Chondrocyte (in vitro differentiated cells): ENCODE results near the gene STIM2. TPM values are rescaled to one million over a fixed set of nuclear protein-coding genes. Genes with fewer than 3 reads are reported as not detected.

Source experiments
- DNase-seq: peaks from one replicate; pipeline ENCODE4 v3.0.0; 2021; ENCODE audit warnings: mixed read lengths, low spot score
- H3K27ac Mint-ChIP-seq: one replicate; pipeline ENCODE4 v1.8.0; 2021; ENCODE audit warnings: mild to moderate bottlenecking, moderate library complexity, mixed read lengths; ENCODE audit not compliant: unreplicated experiment
- H3K27me3 Mint-ChIP-seq: 2 replicates; pipeline ENCODE4 v1.8.0; 2021; ENCODE audit warnings: low read depth, mixed read lengths
- H3K36me3 Mint-ChIP-seq: 2 replicates; pipeline ENCODE4 v1.8.0; 2021; ENCODE audit warnings: low read depth, mixed read lengths
- H3K4me1 Mint-ChIP-seq: 2 replicates; pipeline ENCODE4 v1.8.0; 2021; ENCODE audit warnings: low read depth, mild to moderate bottlenecking, mixed read lengths
- H3K4me3 Mint-ChIP-seq: one replicate; pipeline ENCODE4 v1.8.0; 2021; ENCODE audit warnings: mild to moderate bottlenecking, moderate library complexity, mixed read lengths; ENCODE audit not compliant: unreplicated experiment
- H3K9me3 Mint-ChIP-seq: 2 replicates; pipeline ENCODE4 v1.8.0; 2021; ENCODE audit warnings: low read depth, mixed read lengths
- total RNA-seq: library from RNA; stranded (reverse); gene quantifications from 3 replicates; pipeline ENCODE4 v1.2.1, GENCODE V29; 2021
- TF ChIP-seq, protein P1 (sequence below): fragments of 200-600 bp; sonication (generic); IDR thresholded peaks from 2 replicates; pipeline ENCODE4 v1.5.0; 2021; ENCODE audit warnings: antibody characterized with exemption, mild to moderate bottlenecking, moderate library complexity

Gene STIM2
- total RNA-seq, 1 donor from 2014 or later, result 13.5 TPM

DNA sequence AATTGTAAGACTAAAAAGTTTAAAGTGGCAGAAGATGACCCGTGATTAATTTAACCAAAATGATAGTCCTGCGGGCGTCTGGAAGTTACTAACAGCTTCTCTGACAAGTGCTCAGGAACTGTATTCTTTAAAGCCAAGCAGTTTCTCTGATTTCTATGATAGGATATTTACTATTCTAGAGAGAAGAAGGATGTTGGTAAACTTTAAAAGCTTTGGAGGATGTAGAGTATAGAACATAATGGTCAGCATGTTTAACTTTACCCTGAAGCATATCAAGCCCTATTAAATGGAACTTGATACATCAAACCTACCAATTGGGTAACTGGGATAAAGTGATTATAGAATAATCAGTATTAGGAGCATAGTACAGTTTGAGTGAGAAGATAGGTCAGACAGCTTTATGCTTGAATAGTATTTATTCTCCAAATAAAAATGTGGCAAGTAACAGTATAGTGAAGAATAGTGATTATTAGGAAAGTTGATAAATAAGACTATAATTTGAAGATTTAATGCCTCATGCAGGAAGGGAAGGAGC lies 1.8 kb downstream of the STIM2 start:
- TF ChIP-seq, protein P1, sequence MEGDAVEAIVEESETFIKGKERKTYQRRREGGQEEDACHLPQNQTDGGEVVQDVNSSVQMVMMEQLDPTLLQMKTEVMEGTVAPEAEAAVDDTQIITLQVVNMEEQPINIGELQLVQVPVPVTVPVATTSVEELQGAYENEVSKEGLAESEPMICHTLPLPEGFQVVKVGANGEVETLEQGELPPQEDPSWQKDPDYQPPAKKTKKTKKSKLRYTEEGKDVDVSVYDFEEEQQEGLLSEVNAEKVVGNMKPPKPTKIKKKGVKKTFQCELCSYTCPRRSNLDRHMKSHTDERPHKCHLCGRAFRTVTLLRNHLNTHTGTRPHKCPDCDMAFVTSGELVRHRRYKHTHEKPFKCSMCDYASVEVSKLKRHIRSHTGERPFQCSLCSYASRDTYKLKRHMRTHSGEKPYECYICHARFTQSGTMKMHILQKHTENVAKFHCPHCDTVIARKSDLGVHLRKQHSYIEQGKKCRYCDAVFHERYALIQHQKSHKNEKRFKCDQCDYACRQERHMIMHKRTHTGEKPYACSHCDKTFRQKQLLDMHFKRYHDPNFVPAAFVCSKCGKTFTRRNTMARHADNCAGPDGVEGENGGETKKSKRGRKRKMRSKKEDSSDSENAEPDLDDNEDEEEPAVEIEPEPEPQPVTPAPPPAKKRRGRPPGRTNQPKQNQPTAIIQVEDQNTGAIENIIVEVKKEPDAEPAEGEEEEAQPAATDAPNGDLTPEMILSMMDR, result no peak
- H3K4me3 Mint-ChIP-seq, result peak overlapping the region; percentile 98
- no peak for DNase-seq
- no peaks in the 10 kb centered on the region for H3K36me3 Mint-ChIP-seq
- no peak overlapping the region for H3K27ac Mint-ChIP-seq
- H3K9me3 Mint-ChIP-seq, result no peaks in the 10 kb centered on the region
- no peaks in the 10 kb centered on the region for H3K27me3 Mint-ChIP-seq
- H3K4me1 Mint-ChIP-seq, result peaks cover 35% of the 10 kb centered on the region

DNA sequence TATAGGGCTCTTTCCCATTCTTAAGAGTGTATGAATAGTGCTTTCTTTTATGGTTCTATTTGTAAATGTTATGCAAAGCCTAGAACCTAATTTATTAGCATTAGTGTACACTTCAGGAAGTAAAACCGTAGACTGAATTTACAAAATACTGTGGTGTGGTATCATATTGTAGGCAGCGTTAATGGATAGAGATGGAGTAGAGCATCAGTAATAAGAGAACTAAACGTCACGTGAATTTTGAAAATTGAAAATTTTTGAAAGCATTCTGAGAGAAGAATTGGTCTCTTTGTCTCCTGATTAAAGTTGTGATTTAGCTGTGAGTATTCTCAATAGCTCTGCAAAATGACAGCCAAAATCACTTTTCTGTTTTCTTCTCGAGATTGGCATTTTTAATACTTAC lies 2.9 kb downstream of the STIM2 start:
- TF ChIP-seq, protein P1, result no peak
- no peak overlapping the region for H3K27ac Mint-ChIP-seq
- DNase-seq, result no peak
- H3K36me3 Mint-ChIP-seq, result no peaks in the 10 kb centered on the region
- H3K4me3 Mint-ChIP-seq, result no peak overlapping the region
- H3K9me3 Mint-ChIP-seq, result no peaks in the 10 kb centered on the region
- peaks cover 29% of the 10 kb centered on the region for H3K4me1 Mint-ChIP-seq
- H3K27me3 Mint-ChIP-seq, result no peaks in the 10 kb centered on the region

DNA sequence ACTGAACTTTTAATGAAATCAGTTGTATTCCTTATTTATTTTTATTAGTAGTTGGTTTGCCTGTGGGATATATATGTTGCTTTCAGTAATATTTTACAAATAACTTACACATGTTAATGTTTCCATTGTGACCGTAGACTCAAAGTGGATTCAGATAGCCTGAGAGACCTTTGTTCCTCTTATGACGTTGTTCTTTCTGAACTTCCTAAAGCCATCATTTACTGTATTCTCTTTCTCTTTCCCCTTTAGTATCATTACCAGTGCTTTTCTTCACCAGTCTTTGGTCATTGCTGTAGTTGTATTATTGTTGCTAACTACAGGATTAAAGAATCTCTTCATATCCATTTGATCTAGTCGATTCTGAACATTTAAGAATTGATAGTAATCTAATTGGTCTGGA lies 4.3 kb downstream of the STIM2 start:
- Mint-ChIP-seq H3K4me1 (peaks cover 15% of the 10 kb centered on the region), H3K9me3 (no peaks in the 10 kb centered on the region), H3K4me3 (no peak overlapping the region), H3K27ac (no peak overlapping the region), H3K36me3 (peaks cover under 1% of the 10 kb centered on the region), H3K27me3 (no peaks in the 10 kb centered on the region)
- TF ChIP-seq, protein P1, result no peak
- DNase-seq, result no peak

GRCh38 chr4:26866203-26866602 lies 5.6 kb downstream of the STIM2 start:
- H3K27ac Mint-ChIP-seq, result no peak overlapping the region
- H3K36me3 Mint-ChIP-seq, result peaks cover 2% of the 10 kb centered on the region
- TF ChIP-seq, protein P1, result no peak
- peaks cover 16% of the 10 kb centered on the region for H3K4me1 Mint-ChIP-seq
- H3K27me3 Mint-ChIP-seq, result no peaks in the 10 kb centered on the region
- no peaks in the 10 kb centered on the region for H3K9me3 Mint-ChIP-seq
- no peak for DNase-seq
- H3K4me3 Mint-ChIP-seq, result no peak overlapping the region

DNA sequence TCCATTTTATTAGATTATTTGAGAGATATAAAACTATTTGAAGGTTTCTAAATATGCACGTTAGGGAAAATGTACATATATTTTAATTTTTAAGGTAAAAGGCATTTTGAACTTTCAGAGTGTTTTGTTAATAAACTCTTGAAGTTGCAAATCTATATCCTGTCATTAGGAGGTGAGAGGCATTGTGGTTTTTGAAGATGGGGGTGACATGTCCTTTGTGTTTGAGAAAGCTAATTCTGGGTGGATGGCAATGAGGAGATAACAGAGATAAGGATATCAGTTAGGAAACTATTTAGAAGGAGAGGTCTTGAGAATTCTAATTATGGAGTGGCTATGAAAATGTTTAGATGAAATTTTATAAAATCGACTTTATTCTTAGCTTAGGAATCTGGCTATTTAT lies 6.1 kb downstream of the STIM2 start:
- no peaks in the 10 kb centered on the region for H3K27me3 Mint-ChIP-seq
- no peaks in the 10 kb centered on the region for H3K9me3 Mint-ChIP-seq
- TF ChIP-seq, protein P1, result no peak
- no peak overlapping the region for H3K4me3 Mint-ChIP-seq
- H3K27ac Mint-ChIP-seq, result no peak overlapping the region
- no peak for DNase-seq
- peaks cover 20% of the 10 kb centered on the region for H3K4me1 Mint-ChIP-seq
- H3K36me3 Mint-ChIP-seq, result peaks cover 2% of the 10 kb centered on the region
